IPS-20b (cell line): Measurements from ENCODE around the gene NEK4.
"Not testable (repeated sequence)": the region's sequence is repeated elsewhere in the genome, so short reads cannot be mapped to it uniquely, and the experiment has no call there.

ENCODE experiments used
- H3K27ac ChIP-seq: one replicate; pipeline ENCODE4 v1.5.1; 2013; ENCODE audit warnings: low read length
- H3K27me3 ChIP-seq: 2 replicates; pipeline ENCODE4 v1.6.1; 2013; ENCODE audit warnings: mild to moderate bottlenecking, low read length, inconsistent platforms; ENCODE audit not compliant: insufficient read depth
- H3K36me3 ChIP-seq: 2 replicates; pipeline ENCODE4 v1.6.1; 2013; ENCODE audit warnings: low read depth, mild to moderate bottlenecking, inconsistent platforms, low read length, moderate library complexity; ENCODE audit not compliant: insufficient read depth
- H3K4me1 ChIP-seq: 2 replicates; pipeline ENCODE4 v1.6.1; 2013; ENCODE audit warnings: mild to moderate bottlenecking, control low read depth, inconsistent platforms, low read length, moderate library complexity; ENCODE audit not compliant: insufficient read depth
- H3K4me3 ChIP-seq: 2 replicates; pipeline ENCODE4 v1.5.1; 2013; ENCODE audit warnings: mild to moderate bottlenecking, low read length, inconsistent platforms
- H3K9ac ChIP-seq: 2 replicates; pipeline ENCODE4 v1.6.1; 2013; ENCODE audit warnings: low read depth, mild to moderate bottlenecking, inconsistent platforms, low read length, moderate library complexity
- H3K9me3 ChIP-seq: 2 replicates; pipeline ENCODE4 v1.6.1; 2013; ENCODE audit warnings: mild to moderate bottlenecking, low read depth, low read length, inconsistent platforms; ENCODE audit not compliant: insufficient read depth

NEK4 gene

GRCh38 chr3:52784021-52784621, 13.4 kb upstream of the NEK4 start:
- no peak overlapping the region for H3K27ac ChIP-seq
- no peaks in the 10 kb centered on the region for H3K9me3 ChIP-seq
- H3K4me3 ChIP-seq: no peak overlapping the region

GRCh38 chr3:52783211-52783555, 12.4 kb upstream of the NEK4 start:
- Histone ChIP-seq H3K27me3 (no peaks in the 10 kb centered on the region), H3K27ac (no peak overlapping the region), H3K9ac (no peak overlapping the region), H3K9me3 (no peaks in the 10 kb centered on the region), H3K36me3 (no peaks in the 10 kb centered on the region), H3K4me3 (no peak overlapping the region), H3K4me1 (peaks cover 6% of the 10 kb centered on the region; the same call in 1 of the 2 replicates)

More at GRCh38 chr3:52784021-52784621, 13.4 kb upstream of the NEK4 start:
- Histone ChIP-seq H3K4me1 (peaks cover 6% of the 10 kb centered on the region; the same call in 1 of the 2 replicates), H3K36me3 (no peaks in the 10 kb centered on the region), H3K9ac (no peak overlapping the region), H3K27me3 (no peaks in the 10 kb centered on the region)

GRCh38 chr3:52782412-52783210, 11.9 kb upstream of the NEK4 start:
- H3K27me3 ChIP-seq: no peaks in the 10 kb centered on the region
- no peaks in the 10 kb centered on the region for H3K9me3 ChIP-seq
- no peak overlapping the region for H3K9ac ChIP-seq
- H3K4me3 ChIP-seq: no peak overlapping the region
- H3K36me3 ChIP-seq: no peaks in the 10 kb centered on the region
- no peak overlapping the region for H3K27ac ChIP-seq
- H3K4me1 ChIP-seq: peaks cover 6% of the 10 kb centered on the region; the same call in 1 of the 2 replicates

GRCh38 chr3:52781741-52782140, 11.0 kb upstream of the NEK4 start:
- H3K9ac ChIP-seq: no peak overlapping the region
- H3K4me1 ChIP-seq: peaks cover 6% of the 10 kb centered on the region; the same call in 1 of the 2 replicates
- H3K27ac ChIP-seq: no peak overlapping the region
- no peaks in the 10 kb centered on the region for H3K27me3 ChIP-seq
- no peaks in the 10 kb centered on the region for H3K36me3 ChIP-seq
- H3K9me3 ChIP-seq: no peaks in the 10 kb centered on the region
- H3K4me3 ChIP-seq: no peak overlapping the region

- Histone ChIP-seq H3K27ac (no peak overlapping the region), H3K9me3 (no peaks in the 10 kb centered on the region), H3K4me1 (peaks cover 6% of the 10 kb centered on the region; the same call in 1 of the 2 replicates), H3K4me3 (no peak overlapping the region), H3K36me3 (no peaks in the 10 kb centered on the region), H3K9ac (no peak overlapping the region), H3K27me3 (no peaks in the 10 kb centered on the region)
Observed at GRCh38 chr3:52779837-52780585, 9.3 kb upstream of the NEK4 start.

- H3K9ac ChIP-seq: no peak overlapping the region
- H3K4me3 ChIP-seq: no peak overlapping the region
- H3K9me3 ChIP-seq: no peaks in the 10 kb centered on the region
- H3K27ac ChIP-seq: no peak overlapping the region
- no peaks in the 10 kb centered on the region for H3K36me3 ChIP-seq
- no peaks in the 10 kb centered on the region; the same call in 1 of the 2 replicates for H3K27me3 ChIP-seq
- H3K4me1 ChIP-seq: peaks cover 6% of the 10 kb centered on the region; the same call in 1 of the 2 replicates
Observed at GRCh38 chr3:52779011-52779836, 8.5 kb upstream of the NEK4 start.

- Histone ChIP-seq H3K36me3 (no peaks in the 10 kb centered on the region), H3K27me3 (no peaks in the 10 kb centered on the region; the same call in 1 of the 2 replicates), H3K9ac (no peak overlapping the region), H3K4me1 (peaks cover 6% of the 10 kb centered on the region; the same call in 1 of the 2 replicates), H3K4me3 (no peak overlapping the region), H3K27ac (no peak overlapping the region), H3K9me3 (no peaks in the 10 kb centered on the region)
Observed at GRCh38 chr3:52777959-52778805, 7.4 kb upstream of the NEK4 start.

GRCh38 chr3:52777127-52777958, 6.6 kb upstream of the NEK4 start, which contains the start of gene ITIH1:
Gene ITIH1 (plus strand): TSS chr3:52777599. CDS start chr3:52777616, 17 bp downstream.
- Histone ChIP-seq H3K9ac (no peak within 1 kb of the TSS), H3K4me1 (peaks cover 6% of the 10 kb centered on the region; the same call in 1 of the 2 replicates), H3K36me3 (no peaks in the 10 kb centered on the region)

GRCh38 chr3:52776486-52776885, 5.7 kb upstream of the NEK4 start:
- not testable (repeated sequence) for H3K36me3 ChIP-seq, H3K4me1 ChIP-seq, H3K9ac ChIP-seq, H3K9me3 ChIP-seq, H3K4me3 ChIP-seq, H3K27ac ChIP-seq, H3K27me3 ChIP-seq

More at GRCh38 chr3:52777127-52777958, 6.6 kb upstream of the NEK4 start, which contains the start of gene ITIH1:
- Histone ChIP-seq H3K9me3 (no peaks in the 10 kb centered on the region), H3K27ac (no peak within 1 kb of the TSS), H3K27me3 (no peaks in the 10 kb centered on the region; the same call in 1 of the 2 replicates), H3K4me3 (no peak within 1 kb of the TSS)

- no peaks in the 10 kb centered on the region; the same call in 1 of the 2 replicates for H3K27me3 ChIP-seq
- no peak overlapping the region for H3K27ac ChIP-seq
- no peak overlapping the region for H3K9ac ChIP-seq
- H3K4me1 ChIP-seq: no peaks in the 10 kb centered on the region
- no peaks in the 10 kb centered on the region for H3K9me3 ChIP-seq
- no peaks in the 10 kb centered on the region for H3K36me3 ChIP-seq
- H3K4me3 ChIP-seq: no peak overlapping the region
Observed at GRCh38 chr3:52775877-52776276, 5.1 kb upstream of the NEK4 start.
